HepG2 (cell line): Measurements from ENCODE around the gene P2RX3. TPM values are rescaled to one million over a fixed set of nuclear protein-coding genes. Genes with fewer than 3 reads are reported as not detected.

ENCODE experiments used
- AKAP8 ChIP-seq: sonication (generic); formaldehyde crosslinking; IDR thresholded peaks from 2 replicates; pipeline ENCODE4 v1.5.1; 2020; ENCODE audit warnings: mild to moderate bottlenecking, missing genetic modification reagents
- DNMT1 ChIP-seq: sonication (generic); formaldehyde crosslinking; IDR thresholded peaks from 2 replicates; pipeline ENCODE4 v1.5.1; 2020; ENCODE audit warnings: mild to moderate bottlenecking, missing genetic modification reagents
- FOXJ3 ChIP-seq: sonication (generic); formaldehyde crosslinking; IDR thresholded peaks from 2 replicates; pipeline ENCODE4 v1.4.0; 2020; ENCODE audit warnings: missing genetic modification reagents, mild to moderate bottlenecking, borderline replicate concordance
- HDAC2 ChIP-seq: sonication (generic); formaldehyde crosslinking; IDR thresholded peaks from 2 replicates; pipeline ENCODE4 v1.4.0; 2020; ENCODE audit warnings: missing genetic modification reagents
- HNF4A ChIP-seq: sonication (generic); formaldehyde crosslinking; IDR thresholded peaks from 2 replicates; pipeline ENCODE4 v1.4.0; 2020; ENCODE audit warnings: missing genetic modification reagents
- KMT2B ChIP-seq: IDR thresholded peaks from 2 replicates; pipeline ENCODE4 v1.6.1; 2016; ENCODE audit warnings: missing genetic modification reagents, missing compliant biosample characterization
- MAFK ChIP-seq, 2 experiments: IDR thresholded peaks in 1 of 2; conservative IDR thresholded peaks in 1 of 2; 2 replicates each; pipeline ENCODE4 v1.6.1; 2011; ENCODE audit warnings: improper control_type of control experiment in 2 of 2, low read length in 2 of 2
- PAX8 ChIP-seq: sonication (generic); formaldehyde crosslinking; IDR thresholded peaks from 2 replicates; pipeline ENCODE4 v1.8.0; 2022; ENCODE audit warnings: mild to moderate bottlenecking, missing genetic modification reagents, borderline replicate concordance
- RARG ChIP-seq: sonication (generic); formaldehyde crosslinking; IDR thresholded peaks from 2 replicates; pipeline ENCODE4 v1.4.0; 2020; ENCODE audit warnings: low read depth, mild to moderate bottlenecking, missing genetic modification reagents
- SOX5 ChIP-seq: IDR thresholded peaks from 2 replicates; pipeline ENCODE4 v1.6.1; 2016; ENCODE audit warnings: borderline replicate concordance
- SRSF1 ChIP-seq: fragments of 200-400 bp; formaldehyde crosslinking; optimal IDR thresholded peaks from 2 replicates; pipeline ENCODE3; 2017; ENCODE audit warnings: mild to moderate bottlenecking, low read depth, low read length, moderate library complexity
- SRY ChIP-seq: sonication (generic); formaldehyde crosslinking; IDR thresholded peaks from 2 replicates; pipeline ENCODE4 v1.8.0; 2022; ENCODE audit warnings: mild to moderate bottlenecking, missing genetic modification reagents
- TCF12 ChIP-seq, 2 experiments: fragments of 450-650 bp in 1 of 2; sonication (generic) in 1 of 2; formaldehyde crosslinking in 1 of 2; IDR thresholded peaks; 2 replicates each; pipeline versions ENCODE4 v1.6.1 to v1.8.0; 2017 to 2022; ENCODE audit warnings: antibody characterized with exemption in 1 of 2, mild to moderate bottlenecking in 1 of 2, missing genetic modification reagents in 1 of 2, moderate library complexity in 1 of 2
- ZKSCAN8 ChIP-seq: IDR thresholded peaks from 2 replicates; pipeline ENCODE4 v1.6.1; 2016; ENCODE audit warnings: borderline replicate concordance, missing genetic modification reagents, missing compliant biosample characterization
- ZNF256 ChIP-seq: sonication (generic); formaldehyde crosslinking; conservative IDR thresholded peaks from 2 replicates; pipeline ENCODE4 v1.4.0; 2020; ENCODE audit warnings: missing genetic modification reagents
- ZNF496 ChIP-seq: sonication (generic); formaldehyde crosslinking; IDR thresholded peaks from 2 replicates; pipeline ENCODE4 v1.8.1; 2023; ENCODE audit warnings: mild to moderate bottlenecking, moderate library complexity, missing genetic modification reagents; ENCODE audit not compliant: insufficient replicate concordance
- ZNF546 ChIP-seq: sonication (generic); formaldehyde crosslinking; conservative IDR thresholded peaks from 2 replicates; pipeline ENCODE4 v1.8.1; 2023; ENCODE audit warnings: mild to moderate bottlenecking, missing genetic modification reagents
- ZNF773 ChIP-seq: sonication (generic); formaldehyde crosslinking; IDR thresholded peaks from 2 replicates; pipeline ENCODE4 v1.4.0; 2020; ENCODE audit warnings: missing genetic modification reagents, borderline replicate concordance
- ZSCAN20 ChIP-seq: sonication (generic); formaldehyde crosslinking; IDR thresholded peaks from 2 replicates; pipeline ENCODE4 v1.4.0; 2020; ENCODE audit warnings: missing genetic modification reagents, mild to moderate bottlenecking, borderline replicate concordance
- polyA plus RNA-seq, 8 experiments: library from polyadenylated mRNA; depleted of rRNA in 3 of 8; stranded (reverse) in 7 of 8; unstranded in 1 of 8; fragments of >200 nt; fragmentation: Illumina TruSeq in 4 of 8; extraction: Trizol in 4 of 8; gene quantifications; 2 replicates each; pipeline versions ENCODE4 v1.2.1 to v1.2.3, GENCODE V29; 2011 to 2016; ENCODE audit warnings: low read depth in 4 of 8, missing spikeins in 1 of 8, mixed read lengths in 1 of 8; ENCODE audit not compliant: insufficient read depth in 1 of 8
- total RNA-seq, 5 experiments: library from RNA; depleted of rRNA; stranded (reverse); fragments of >200 nt; fragmentation: Illumina TruSeq; extraction: Trizol; gene quantifications; 2 replicates each; pipeline ENCODE4 v1.2.3, GENCODE V29; 2016; ENCODE audit warnings: low read depth in 1 of 5
- TF ChIP-seq, protein P1 (sequence below): IDR thresholded peaks from 2 replicates; pipeline ENCODE4 v1.6.1; 2018; ENCODE audit warnings: missing genetic modification reagents
- TF ChIP-seq, protein P2 (sequence below): IDR thresholded peaks from 2 replicates; pipeline ENCODE4 v1.6.1; 2016; ENCODE audit warnings: low read depth, missing genetic modification reagents, missing compliant biosample characterization
- TF ChIP-seq, protein P3 (sequence below): sonication (generic); formaldehyde crosslinking; IDR thresholded peaks from 2 replicates; pipeline ENCODE4 v1.4.0; 2020; ENCODE audit warnings: missing genetic modification reagents

The P2RX3 gene
- total and polyA plus RNA-seq, 2 of the 13 experiments (the other 11 are each of a cell fraction or from before 2014, with no cell fraction given), result 0.08 TPM; not detected in 1

DNA sequence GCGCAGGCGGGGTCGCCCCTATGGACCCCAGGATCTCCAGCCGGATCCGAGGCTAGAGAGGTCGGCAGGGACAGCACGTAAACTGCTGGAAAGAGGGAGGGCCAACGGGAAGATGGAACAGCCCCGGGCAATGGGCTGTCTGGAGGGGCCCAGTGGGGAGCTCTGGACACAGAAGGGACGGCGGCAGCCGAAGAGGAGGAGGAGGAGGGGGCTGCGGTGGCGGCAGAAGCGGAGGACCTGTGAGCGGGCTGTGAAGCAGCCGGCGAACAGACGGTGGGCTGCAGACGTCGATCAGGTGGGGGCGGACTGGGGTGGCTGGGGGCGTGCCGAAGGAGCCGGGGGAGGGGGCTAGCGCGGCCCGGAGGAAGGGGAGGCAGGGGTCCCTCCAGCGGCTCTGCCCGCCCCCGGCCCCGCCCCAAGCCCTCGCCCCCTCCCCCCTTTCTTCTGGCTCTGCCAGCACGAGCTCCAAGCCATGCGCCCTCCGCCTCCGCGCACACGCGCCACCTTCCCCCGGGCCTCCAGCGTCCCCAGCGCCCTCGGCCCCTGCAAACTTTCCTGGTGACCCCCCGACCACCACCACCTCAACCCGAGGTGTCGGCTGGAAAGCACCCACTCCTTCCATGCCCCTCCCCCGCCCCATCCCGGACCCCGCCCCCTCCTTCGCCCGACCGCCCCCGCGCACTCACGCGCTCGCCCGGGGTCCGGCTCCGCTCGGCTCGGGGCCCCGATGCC, 13.8 kb upstream of the P2RX3 start (continued):
- TF ChIP-seq, protein P1, sequence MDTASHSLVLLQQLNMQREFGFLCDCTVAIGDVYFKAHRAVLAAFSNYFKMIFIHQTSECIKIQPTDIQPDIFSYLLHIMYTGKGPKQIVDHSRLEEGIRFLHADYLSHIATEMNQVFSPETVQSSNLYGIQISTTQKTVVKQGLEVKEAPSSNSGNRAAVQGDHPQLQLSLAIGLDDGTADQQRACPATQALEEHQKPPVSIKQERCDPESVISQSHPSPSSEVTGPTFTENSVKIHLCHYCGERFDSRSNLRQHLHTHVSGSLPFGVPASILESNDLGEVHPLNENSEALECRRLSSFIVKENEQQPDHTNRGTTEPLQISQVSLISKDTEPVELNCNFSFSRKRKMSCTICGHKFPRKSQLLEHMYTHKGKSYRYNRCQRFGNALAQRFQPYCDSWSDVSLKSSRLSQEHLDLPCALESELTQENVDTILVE (CRISPR knock-in tag), result no peak
- TF ChIP-seq DNMT1 (CRISPR knock-in tag), result no peak
- no peak for TF ChIP-seq ZNF496 (CRISPR knock-in tag)
- TF ChIP-seq RARG (CRISPR knock-in tag), result no peak
- TF ChIP-seq, protein P2, sequence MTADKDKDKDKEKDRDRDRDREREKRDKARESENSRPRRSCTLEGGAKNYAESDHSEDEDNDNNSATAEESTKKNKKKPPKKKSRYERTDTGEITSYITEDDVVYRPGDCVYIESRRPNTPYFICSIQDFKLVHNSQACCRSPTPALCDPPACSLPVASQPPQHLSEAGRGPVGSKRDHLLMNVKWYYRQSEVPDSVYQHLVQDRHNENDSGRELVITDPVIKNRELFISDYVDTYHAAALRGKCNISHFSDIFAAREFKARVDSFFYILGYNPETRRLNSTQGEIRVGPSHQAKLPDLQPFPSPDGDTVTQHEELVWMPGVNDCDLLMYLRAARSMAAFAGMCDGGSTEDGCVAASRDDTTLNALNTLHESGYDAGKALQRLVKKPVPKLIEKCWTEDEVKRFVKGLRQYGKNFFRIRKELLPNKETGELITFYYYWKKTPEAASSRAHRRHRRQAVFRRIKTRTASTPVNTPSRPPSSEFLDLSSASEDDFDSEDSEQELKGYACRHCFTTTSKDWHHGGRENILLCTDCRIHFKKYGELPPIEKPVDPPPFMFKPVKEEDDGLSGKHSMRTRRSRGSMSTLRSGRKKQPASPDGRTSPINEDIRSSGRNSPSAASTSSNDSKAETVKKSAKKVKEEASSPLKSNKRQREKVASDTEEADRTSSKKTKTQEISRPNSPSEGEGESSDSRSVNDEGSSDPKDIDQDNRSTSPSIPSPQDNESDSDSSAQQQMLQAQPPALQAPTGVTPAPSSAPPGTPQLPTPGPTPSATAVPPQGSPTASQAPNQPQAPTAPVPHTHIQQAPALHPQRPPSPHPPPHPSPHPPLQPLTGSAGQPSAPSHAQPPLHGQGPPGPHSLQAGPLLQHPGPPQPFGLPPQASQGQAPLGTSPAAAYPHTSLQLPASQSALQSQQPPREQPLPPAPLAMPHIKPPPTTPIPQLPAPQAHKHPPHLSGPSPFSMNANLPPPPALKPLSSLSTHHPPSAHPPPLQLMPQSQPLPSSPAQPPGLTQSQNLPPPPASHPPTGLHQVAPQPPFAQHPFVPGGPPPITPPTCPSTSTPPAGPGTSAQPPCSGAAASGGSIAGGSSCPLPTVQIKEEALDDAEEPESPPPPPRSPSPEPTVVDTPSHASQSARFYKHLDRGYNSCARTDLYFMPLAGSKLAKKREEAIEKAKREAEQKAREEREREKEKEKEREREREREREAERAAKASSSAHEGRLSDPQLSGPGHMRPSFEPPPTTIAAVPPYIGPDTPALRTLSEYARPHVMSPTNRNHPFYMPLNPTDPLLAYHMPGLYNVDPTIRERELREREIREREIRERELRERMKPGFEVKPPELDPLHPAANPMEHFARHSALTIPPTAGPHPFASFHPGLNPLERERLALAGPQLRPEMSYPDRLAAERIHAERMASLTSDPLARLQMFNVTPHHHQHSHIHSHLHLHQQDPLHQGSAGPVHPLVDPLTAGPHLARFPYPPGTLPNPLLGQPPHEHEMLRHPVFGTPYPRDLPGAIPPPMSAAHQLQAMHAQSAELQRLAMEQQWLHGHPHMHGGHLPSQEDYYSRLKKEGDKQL (CRISPR knock-in tag), result no peak
- TF ChIP-seq ZNF773 (CRISPR knock-in tag), result no peak
- no peak for TF ChIP-seq PAX8 (CRISPR knock-in tag)
- no peak for TF ChIP-seq ZNF256 (CRISPR knock-in tag)
- TF ChIP-seq TCF12 (IDR thresholded peaks at IDR 0.05), result no peak
- TF ChIP-seq TCF12 (CRISPR knock-in tag; IDR thresholded peaks at IDR 0.05), result no peak
- no peak for TF ChIP-seq AKAP8
- TF ChIP-seq SOX5, result no peak
- no peak for TF ChIP-seq HDAC2 (CRISPR knock-in tag)
- TF ChIP-seq ZKSCAN8 (CRISPR knock-in tag), result no peak
- TF ChIP-seq MAFK (conservative IDR thresholded peaks at IDR 0.05 in 1 of 2, IDR thresholded peaks at IDR 0.05 in 1 of 2; ENCODE audit: low read length in 2 of 2), result no peak
- no peak for TF ChIP-seq ZSCAN20 (CRISPR knock-in tag)
- no peak for TF ChIP-seq KMT2B (CRISPR knock-in tag)
- TF ChIP-seq FOXJ3 (CRISPR knock-in tag), result no peak
- TF ChIP-seq SRSF1, result peak; percentile 99
- TF ChIP-seq HNF4A (CRISPR knock-in tag), result no peak
- TF ChIP-seq SRY (CRISPR knock-in tag), result no peak
- TF ChIP-seq ZNF546 (CRISPR knock-in tag), result no peak
- TF ChIP-seq, protein P3, sequence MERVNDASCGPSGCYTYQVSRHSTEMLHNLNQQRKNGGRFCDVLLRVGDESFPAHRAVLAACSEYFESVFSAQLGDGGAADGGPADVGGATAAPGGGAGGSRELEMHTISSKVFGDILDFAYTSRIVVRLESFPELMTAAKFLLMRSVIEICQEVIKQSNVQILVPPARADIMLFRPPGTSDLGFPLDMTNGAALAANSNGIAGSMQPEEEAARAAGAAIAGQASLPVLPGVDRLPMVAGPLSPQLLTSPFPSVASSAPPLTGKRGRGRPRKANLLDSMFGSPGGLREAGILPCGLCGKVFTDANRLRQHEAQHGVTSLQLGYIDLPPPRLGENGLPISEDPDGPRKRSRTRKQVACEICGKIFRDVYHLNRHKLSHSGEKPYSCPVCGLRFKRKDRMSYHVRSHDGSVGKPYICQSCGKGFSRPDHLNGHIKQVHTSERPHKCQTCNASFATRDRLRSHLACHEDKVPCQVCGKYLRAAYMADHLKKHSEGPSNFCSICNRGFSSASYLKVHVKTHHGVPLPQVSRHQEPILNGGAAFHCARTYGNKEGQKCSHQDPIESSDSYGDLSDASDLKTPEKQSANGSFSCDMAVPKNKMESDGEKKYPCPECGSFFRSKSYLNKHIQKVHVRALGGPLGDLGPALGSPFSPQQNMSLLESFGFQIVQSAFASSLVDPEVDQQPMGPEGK, result peak; percentile 50; the same call in 1 of the 2 replicates
